ENCODE measurements around the gene RFXANK. TPM values are rescaled to one million over a fixed set of nuclear protein-coding genes. Genes with fewer than 3 reads are reported as not detected.

The RFXANK gene
- total RNA-seq, 1 experiment from 2014 or later, result 78.7 TPM

GRCh38 chr19:19214892-19215291, 22.8 kb downstream of the RFXANK start (continued):
- TF ChIP-seq, protein P1, sequence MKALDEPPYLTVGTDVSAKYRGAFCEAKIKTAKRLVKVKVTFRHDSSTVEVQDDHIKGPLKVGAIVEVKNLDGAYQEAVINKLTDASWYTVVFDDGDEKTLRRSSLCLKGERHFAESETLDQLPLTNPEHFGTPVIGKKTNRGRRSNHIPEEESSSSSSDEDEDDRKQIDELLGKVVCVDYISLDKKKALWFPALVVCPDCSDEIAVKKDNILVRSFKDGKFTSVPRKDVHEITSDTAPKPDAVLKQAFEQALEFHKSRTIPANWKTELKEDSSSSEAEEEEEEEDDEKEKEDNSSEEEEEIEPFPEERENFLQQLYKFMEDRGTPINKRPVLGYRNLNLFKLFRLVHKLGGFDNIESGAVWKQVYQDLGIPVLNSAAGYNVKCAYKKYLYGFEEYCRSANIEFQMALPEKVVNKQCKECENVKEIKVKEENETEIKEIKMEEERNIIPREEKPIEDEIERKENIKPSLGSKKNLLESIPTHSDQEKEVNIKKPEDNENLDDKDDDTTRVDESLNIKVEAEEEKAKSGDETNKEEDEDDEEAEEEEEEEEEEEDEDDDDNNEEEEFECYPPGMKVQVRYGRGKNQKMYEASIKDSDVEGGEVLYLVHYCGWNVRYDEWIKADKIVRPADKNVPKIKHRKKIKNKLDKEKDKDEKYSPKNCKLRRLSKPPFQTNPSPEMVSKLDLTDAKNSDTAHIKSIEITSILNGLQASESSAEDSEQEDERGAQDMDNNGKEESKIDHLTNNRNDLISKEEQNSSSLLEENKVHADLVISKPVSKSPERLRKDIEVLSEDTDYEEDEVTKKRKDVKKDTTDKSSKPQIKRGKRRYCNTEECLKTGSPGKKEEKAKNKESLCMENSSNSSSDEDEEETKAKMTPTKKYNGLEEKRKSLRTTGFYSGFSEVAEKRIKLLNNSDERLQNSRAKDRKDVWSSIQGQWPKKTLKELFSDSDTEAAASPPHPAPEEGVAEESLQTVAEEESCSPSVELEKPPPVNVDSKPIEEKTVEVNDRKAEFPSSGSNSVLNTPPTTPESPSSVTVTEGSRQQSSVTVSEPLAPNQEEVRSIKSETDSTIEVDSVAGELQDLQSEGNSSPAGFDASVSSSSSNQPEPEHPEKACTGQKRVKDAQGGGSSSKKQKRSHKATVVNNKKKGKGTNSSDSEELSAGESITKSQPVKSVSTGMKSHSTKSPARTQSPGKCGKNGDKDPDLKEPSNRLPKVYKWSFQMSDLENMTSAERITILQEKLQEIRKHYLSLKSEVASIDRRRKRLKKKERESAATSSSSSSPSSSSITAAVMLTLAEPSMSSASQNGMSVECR (CRISPR knock-in tag; IDR thresholded peaks at IDR 0.05; ENCODE audit: borderline replicate concordance), result peak; percentile 90

GRCh38 chr19:19215792-19216191, 23.7 kb downstream of the RFXANK start:
- Mint-ChIP-seq H3K4me1 (peaks cover 14% of the 10 kb centered on the region), H3K27ac (no peak overlapping the region), H3K36me3 (no peaks in the 10 kb centered on the region), H3K27me3 (ENCODE audit: low read depth) (peaks cover 63% of the 10 kb centered on the region), H3K4me3 (no peak overlapping the region), H3K9me3 (no peaks in the 10 kb centered on the region)
- DNase-seq (ENCODE audit: low spot score) (no peak), ATAC-seq (no peak)
- ChIA-PET POLR2A (no interaction called here), CTCF (interaction anchor here (1.0 to 3.4 kb wide), 7 partner anchors 9 to 127 kb away, joined by 3 to 29 read pairs (median 3); partner anchors contain the start of gene NR2C2AP)
- TF ChIP-seq, protein P2, sequence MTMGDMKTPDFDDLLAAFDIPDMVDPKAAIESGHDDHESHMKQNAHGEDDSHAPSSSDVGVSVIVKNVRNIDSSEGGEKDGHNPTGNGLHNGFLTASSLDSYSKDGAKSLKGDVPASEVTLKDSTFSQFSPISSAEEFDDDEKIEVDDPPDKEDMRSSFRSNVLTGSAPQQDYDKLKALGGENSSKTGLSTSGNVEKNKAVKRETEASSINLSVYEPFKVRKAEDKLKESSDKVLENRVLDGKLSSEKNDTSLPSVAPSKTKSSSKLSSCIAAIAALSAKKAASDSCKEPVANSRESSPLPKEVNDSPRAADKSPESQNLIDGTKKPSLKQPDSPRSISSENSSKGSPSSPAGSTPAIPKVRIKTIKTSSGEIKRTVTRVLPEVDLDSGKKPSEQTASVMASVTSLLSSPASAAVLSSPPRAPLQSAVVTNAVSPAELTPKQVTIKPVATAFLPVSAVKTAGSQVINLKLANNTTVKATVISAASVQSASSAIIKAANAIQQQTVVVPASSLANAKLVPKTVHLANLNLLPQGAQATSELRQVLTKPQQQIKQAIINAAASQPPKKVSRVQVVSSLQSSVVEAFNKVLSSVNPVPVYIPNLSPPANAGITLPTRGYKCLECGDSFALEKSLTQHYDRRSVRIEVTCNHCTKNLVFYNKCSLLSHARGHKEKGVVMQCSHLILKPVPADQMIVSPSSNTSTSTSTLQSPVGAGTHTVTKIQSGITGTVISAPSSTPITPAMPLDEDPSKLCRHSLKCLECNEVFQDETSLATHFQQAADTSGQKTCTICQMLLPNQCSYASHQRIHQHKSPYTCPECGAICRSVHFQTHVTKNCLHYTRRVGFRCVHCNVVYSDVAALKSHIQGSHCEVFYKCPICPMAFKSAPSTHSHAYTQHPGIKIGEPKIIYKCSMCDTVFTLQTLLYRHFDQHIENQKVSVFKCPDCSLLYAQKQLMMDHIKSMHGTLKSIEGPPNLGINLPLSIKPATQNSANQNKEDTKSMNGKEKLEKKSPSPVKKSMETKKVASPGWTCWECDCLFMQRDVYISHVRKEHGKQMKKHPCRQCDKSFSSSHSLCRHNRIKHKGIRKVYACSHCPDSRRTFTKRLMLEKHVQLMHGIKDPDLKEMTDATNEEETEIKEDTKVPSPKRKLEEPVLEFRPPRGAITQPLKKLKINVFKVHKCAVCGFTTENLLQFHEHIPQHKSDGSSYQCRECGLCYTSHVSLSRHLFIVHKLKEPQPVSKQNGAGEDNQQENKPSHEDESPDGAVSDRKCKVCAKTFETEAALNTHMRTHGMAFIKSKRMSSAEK (CRISPR knock-in tag; IDR thresholded peaks at IDR 0.05; ENCODE audit: borderline replicate concordance), result no peak
- TF ChIP-seq, protein P3, sequence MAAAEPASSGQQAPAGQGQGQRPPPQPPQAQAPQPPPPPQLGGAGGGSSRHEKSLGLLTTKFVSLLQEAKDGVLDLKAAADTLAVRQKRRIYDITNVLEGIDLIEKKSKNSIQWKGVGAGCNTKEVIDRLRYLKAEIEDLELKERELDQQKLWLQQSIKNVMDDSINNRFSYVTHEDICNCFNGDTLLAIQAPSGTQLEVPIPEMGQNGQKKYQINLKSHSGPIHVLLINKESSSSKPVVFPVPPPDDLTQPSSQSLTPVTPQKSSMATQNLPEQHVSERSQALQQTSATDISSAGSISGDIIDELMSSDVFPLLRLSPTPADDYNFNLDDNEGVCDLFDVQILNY (CRISPR knock-in tag; IDR thresholded peaks at IDR 0.05), result no peak
- TF ChIP-seq ZNF425 (CRISPR knock-in tag; conservative IDR thresholded peaks at IDR 0.05), result no peak
- no peak for TF ChIP-seq CREM (CRISPR knock-in tag; IDR thresholded peaks at IDR 0.05)
- TF ChIP-seq, protein P1 (CRISPR knock-in tag; IDR thresholded peaks at IDR 0.05; ENCODE audit: borderline replicate concordance), result no peak
- no peak for TF ChIP-seq TP53 (CRISPR knock-in tag; IDR thresholded peaks at IDR 0.05)
- no peak for TF ChIP-seq TEAD1 (CRISPR knock-in tag; IDR thresholded peaks at IDR 0.05)
- TF ChIP-seq FOXJ3 (CRISPR knock-in tag; IDR thresholded peaks at IDR 0.05; ENCODE audit: borderline replicate concordance), result no peak
- no peak for TF ChIP-seq RORB (CRISPR knock-in tag; IDR thresholded peaks at IDR 0.05)
- no peak for TF ChIP-seq ZNF281 (CRISPR knock-in tag; IDR thresholded peaks at IDR 0.05)
- TF ChIP-seq USF1 (CRISPR knock-in tag; IDR thresholded peaks at IDR 0.05), result no peak
- no peak for TF ChIP-seq ELF4 (CRISPR knock-in tag; IDR thresholded peaks at IDR 0.05; ENCODE audit: low read depth)
- TF ChIP-seq ATF1 (CRISPR knock-in tag; IDR thresholded peaks at IDR 0.05), result no peak
- TF ChIP-seq KAT7 (CRISPR knock-in tag; IDR thresholded peaks at IDR 0.05; ENCODE audit: borderline replicate concordance), result no peak
- no peak for TF ChIP-seq HMGA2 (CRISPR knock-in tag; IDR thresholded peaks at IDR 0.05)
- TF ChIP-seq PRRX2 (CRISPR knock-in tag; IDR thresholded peaks at IDR 0.05), result no peak
